ENCODE results near the gene PANK2.

Gene PANK2

GRCh38 chr20:3976511-3976910, 87.3 kb downstream of the PANK2 start:
- DNase-seq (ENCODE audit: low read depth in 4 of 4, low spot score in 1 of 4): no peak

All from stimulated activated CD4-positive, alpha-beta T cell treated with anti-CD3 and anti-CD28 coated beads, Interleukin-1b, Interleukin-23, amount 100 ng/mL, for 24 hours (primary cell).